Neural cell (in vitro differentiated cells): ENCODE measurements around the gene ADPRH. TPM values are rescaled to one million over a fixed set of nuclear protein-coding genes. Genes with fewer than 3 reads are reported as not detected.

ENCODE experiments used
- H2AFZ ChIP-seq: fragments of 200-600, 300-800 bp; sonication (generic), shearing (Covaris generic); 2 replicates; pipeline ENCODE4 v1.6.0; 2014; ENCODE audit warnings: low read depth, mild to moderate bottlenecking, antibody characterized with exemption, low read length, moderate library complexity
- H3F3A ChIP-seq: fragments of 200-600 bp; shearing (Covaris generic); 2 replicates; pipeline ENCODE4 v1.6.1; 2016; ENCODE audit warnings: mild to moderate bottlenecking, moderate library complexity, mixed read lengths, antibody characterized with exemption, low read length; ENCODE audit not compliant: insufficient read depth, poor library complexity, severe bottlenecking
- H3K27ac ChIP-seq: fragments of 200-600, 300-800 bp; sonication (generic), shearing (Covaris generic); 2 replicates; pipeline ENCODE4 v1.5.1; 2014; ENCODE audit warnings: mild to moderate bottlenecking, low read length, moderate library complexity
- H3K27me3 ChIP-seq: fragments of 300-800, 200-600 bp; sonication (generic), shearing (Covaris generic); 2 replicates; pipeline ENCODE4 v1.6.0; 2014; ENCODE audit warnings: mild to moderate bottlenecking, low read depth, low read length, moderate library complexity; ENCODE audit not compliant: insufficient read depth
- H3K36me3 ChIP-seq: fragments of 300-800, 200-600 bp; sonication (generic), shearing (Covaris generic); 2 replicates; pipeline ENCODE4 v1.5.1; 2014; ENCODE audit warnings: mild to moderate bottlenecking, antibody characterized with exemption, low read length, moderate library complexity; ENCODE audit not compliant: insufficient read depth
- H3K4me2 ChIP-seq: fragments of 300-800, 200-600 bp; sonication (generic), shearing (Covaris generic); 2 replicates; pipeline ENCODE4 v1.6.0; 2014; ENCODE audit warnings: mild to moderate bottlenecking, low read length
- H3K4me3 ChIP-seq: fragments of 300-800, 200-600 bp; sonication (generic), shearing (Covaris generic); 2 replicates; pipeline ENCODE4 v1.5.1; 2014; ENCODE audit warnings: mild to moderate bottlenecking, low read length, moderate library complexity
- H3K79me2 ChIP-seq: fragments of 200-600 bp; shearing (Covaris generic); replicated peaks from 2 replicates; pipeline ENCODE4 v1.6.0; 2014; ENCODE audit warnings: mild to moderate bottlenecking, low read length, moderate library complexity; ENCODE audit not compliant: insufficient read depth
- H3K9ac ChIP-seq: fragments of 300-800, 200-600 bp; sonication (generic), shearing (Covaris generic); 2 replicates; pipeline ENCODE4 v1.6.1; 2016; ENCODE audit warnings: mild to moderate bottlenecking, low read length, mixed read lengths
- H3K9me2 ChIP-seq: fragments of 200-600 bp; shearing (Covaris generic); 2 replicates; pipeline ENCODE4 v1.6.1; 2016; ENCODE audit warnings: mild to moderate bottlenecking, low read length, mixed read lengths; ENCODE audit not compliant: insufficient read depth
- H3K9me3 ChIP-seq: fragments of 200-600, 300-800 bp; sonication (generic), shearing (Covaris generic); 2 replicates; pipeline ENCODE4 v1.6.1; 2016; ENCODE audit warnings: mild to moderate bottlenecking, mixed run types, low read length, moderate library complexity, mixed read lengths
- H4K20me1 ChIP-seq: fragments of 200-600 bp; shearing (Covaris generic); 2 replicates; pipeline ENCODE4 v1.6.1; 2016; ENCODE audit warnings: mild to moderate bottlenecking, mixed run types; ENCODE audit not compliant: insufficient read depth
- CTCF ChIP-seq: fragments of 450-650 bp; IDR thresholded peaks from 2 replicates; pipeline ENCODE4 v1.5.1; 2014; ENCODE audit warnings: antibody characterized with exemption, mild to moderate bottlenecking, moderate library complexity; ENCODE audit not compliant: poor library complexity, severe bottlenecking
- EP300 ChIP-seq: fragments of 450-650 bp; conservative IDR thresholded peaks from 2 replicates; pipeline ENCODE4 v1.6.1; 2014; ENCODE audit warnings: antibody characterized with exemption, mild to moderate bottlenecking, moderate library complexity; ENCODE audit not compliant: poor library complexity, severe bottlenecking
- EZH2 ChIP-seq: fragments of 200-600, 300-800 bp; shearing (Covaris generic), sonication (generic); IDR thresholded peaks from 2 replicates; pipeline ENCODE4 v1.6.1; 2014; ENCODE audit warnings: antibody characterized with exemption, low read length, borderline replicate concordance, mild to moderate bottlenecking; ENCODE audit not compliant: insufficient read depth, poor library complexity, severe bottlenecking
- MXI1 ChIP-seq: fragments of 450-650 bp; conservative IDR thresholded peaks from 2 replicates; pipeline ENCODE4 v1.6.1; 2014; ENCODE audit warnings: antibody characterized with exemption, mild to moderate bottlenecking; ENCODE audit not compliant: poor library complexity, severe bottlenecking
- POLR2AphosphoS5 ChIP-seq: IDR thresholded peaks from 2 replicates; pipeline ENCODE4 v1.6.1; 2012
- RAD21 ChIP-seq: fragments of 450-650 bp; conservative IDR thresholded peaks from 2 replicates; pipeline ENCODE4 v1.6.1; 2014; ENCODE audit warnings: antibody characterized with exemption, mild to moderate bottlenecking, moderate library complexity
- REST ChIP-seq: IDR thresholded peaks from 2 replicates; pipeline ENCODE4 v1.6.1; 2012; ENCODE audit warnings: borderline replicate concordance
- SMC3 ChIP-seq: fragments of 450-650 bp; conservative IDR thresholded peaks from 2 replicates; pipeline ENCODE4 v1.6.1; 2014; ENCODE audit warnings: antibody characterized with exemption, mild to moderate bottlenecking, moderate library complexity; ENCODE audit not compliant: poor library complexity
- TAF1 ChIP-seq: IDR thresholded peaks from 2 replicates; pipeline ENCODE4 v1.6.1; 2012; ENCODE audit warnings: low read depth
- polyA plus RNA-seq: library from polyadenylated mRNA; depleted of rRNA; stranded (reverse); fragments of >200 nt; gene quantifications from 2 replicates; pipeline ENCODE4 v1.2.3, GENCODE V29; 2014

The ADPRH gene
- polyA plus RNA-seq, 1 donor from 2014 or later, result 0.07 TPM

GRCh38 chr3:119569156-119569555 lies 10.1 kb upstream of the ADPRH start:
- no peaks in the 10 kb centered on the region for H3K27me3 ChIP-seq
- H3K4me3 ChIP-seq, result no peak overlapping the region
- TF ChIP-seq EP300, result no peak
- no peak for TF ChIP-seq TAF1
- TF ChIP-seq RAD21, result no peak
- no peak for TF ChIP-seq MXI1
- no peak for TF ChIP-seq POLR2AphosphoS5
- no peak for TF ChIP-seq CTCF
- no peak for TF ChIP-seq REST
- TF ChIP-seq EZH2, result no peak
- TF ChIP-seq SMC3, result no peak
- H4K20me1 ChIP-seq, result no peaks in the 10 kb centered on the region
- no peak overlapping the region for H3K27ac ChIP-seq
- H3K4me2 ChIP-seq, result no peak overlapping the region
- no peak overlapping the region for H2AFZ ChIP-seq
- H3K9ac ChIP-seq, result no peak overlapping the region
- no peaks in the 10 kb centered on the region for H3K9me3 ChIP-seq
- no peaks in the 10 kb centered on the region for H3K9me2 ChIP-seq
- no peaks in the 10 kb centered on the region for H3K36me3 ChIP-seq
- H3K79me2 ChIP-seq, result no peaks in the 10 kb centered on the region
- no peaks in the 10 kb centered on the region for H3F3A ChIP-seq

- Histone ChIP-seq H3K9me2 (no peaks in the 10 kb centered on the region), H4K20me1 (no peaks in the 10 kb centered on the region), H3F3A (no peaks in the 10 kb centered on the region), H3K27ac (no peak overlapping the region), H3K9ac (no peak overlapping the region), H2AFZ (no peak overlapping the region), H3K4me2 (no peak overlapping the region), H3K9me3 (no peaks in the 10 kb centered on the region), H3K36me3 (no peaks in the 10 kb centered on the region), H3K79me2 (no peaks in the 10 kb centered on the region), H3K27me3 (no peaks in the 10 kb centered on the region), H3K4me3 (no peak overlapping the region)
- TF ChIP-seq SMC3 (no peak), MXI1 (no peak), REST (no peak), EP300 (no peak), RAD21 (no peak), CTCF (no peak), EZH2 (no peak)
Measured at GRCh38 chr3:119570229-119570628, 9.1 kb upstream of the ADPRH start.
